CD4-positive, CD25-positive, alpha-beta regulatory T cell (primary cell): Measurements from ENCODE around the gene FAH. TPM values are rescaled to one million over a fixed set of nuclear protein-coding genes. Genes with fewer than 3 reads are reported as not detected.

Source experiments
- ATAC-seq, 2 donors: fragments of 150-1000 bp; cut with Tn5 transposase; one replicate each; pipeline ENCODE4 v1.10.0; 2021; ENCODE audit warnings: low read depth in 2 of 2, moderate number of reproducible peaks in 2 of 2, moderate library complexity in 1 of 2
- DNase-seq, 3 donors: peaks; one replicate each; pipeline versions ENCODE4 v3.0.0 to v3.0.0-alpha.2; 2012 to 2022; ENCODE audit warnings: mixed read lengths in 1 of 3
- H3K27ac ChIP-seq: one replicate; pipeline ENCODE4 v1.7.0; 2013; ENCODE audit warnings: mild to moderate bottlenecking, low read length; ENCODE audit not compliant: insufficient read depth, poor library complexity, severe bottlenecking
- H3K27me3 ChIP-seq: one replicate; pipeline ENCODE4 v1.7.0; 2013; ENCODE audit warnings: low read length; ENCODE audit not compliant: control insufficient read depth, insufficient read depth
- H3K36me3 ChIP-seq: one replicate; pipeline ENCODE4 v1.7.0; 2013; ENCODE audit warnings: mild to moderate bottlenecking, low read length, moderate library complexity; ENCODE audit not compliant: control insufficient read depth, insufficient read depth
- H3K4me1 ChIP-seq: 2 replicates; pipeline ENCODE4 v1.7.0; 2013; ENCODE audit warnings: mild to moderate bottlenecking, low read length; ENCODE audit not compliant: insufficient read depth, control insufficient read depth, poor library complexity, severe bottlenecking
- H3K4me3 ChIP-seq: one replicate; pipeline ENCODE4 v1.7.0; 2013; ENCODE audit warnings: low read depth, mild to moderate bottlenecking, low read length, moderate library complexity
- H3K9me3 ChIP-seq, 2 experiments: 1 replicate in 1 of 2; 2 replicates in 1 of 2; pipeline ENCODE4 v1.7.0; 2013; ENCODE audit warnings: low read length in 2 of 2, mild to moderate bottlenecking in 1 of 2, moderate library complexity in 1 of 2; ENCODE audit not compliant: control insufficient read depth in 2 of 2
- H3K27ac Mint-ChIP-seq, 3 donors: one replicate each; pipeline ENCODE4 v1.8.0; 2020 to 2022; ENCODE audit warnings: mild to moderate bottlenecking in 3 of 3, mixed read lengths in 3 of 3, moderate library complexity in 2 of 3
- H3K27me3 Mint-ChIP-seq: one replicate; pipeline ENCODE4 v1.8.0; 2022; ENCODE audit warnings: mild to moderate bottlenecking, mixed read lengths
- H3K36me3 Mint-ChIP-seq: one replicate; pipeline ENCODE4 v1.8.0; 2020; ENCODE audit warnings: mixed read lengths
- H3K4me1 Mint-ChIP-seq, 4 donors: one replicate each; pipeline ENCODE4 v1.8.0; 2020 to 2022; ENCODE audit warnings: mixed read lengths in 4 of 4, mild to moderate bottlenecking in 1 of 4
- H3K4me3 Mint-ChIP-seq, 4 donors: one replicate each; pipeline ENCODE4 v1.8.0; 2020 to 2022; ENCODE audit warnings: mild to moderate bottlenecking in 4 of 4, mixed read lengths in 4 of 4, moderate library complexity in 3 of 4
- H3K9me3 Mint-ChIP-seq, 7 donors: one replicate each; pipeline ENCODE4 v1.8.0; 2020 to 2022; ENCODE audit warnings: mixed read lengths in 7 of 7, mild to moderate bottlenecking in 3 of 7, moderate library complexity in 2 of 7
- polyA plus RNA-seq, 4 donors: library from polyadenylated mRNA; unstranded; fragments of 300-500 nt; fragmentation: Illumina TruSeq; gene quantifications; one replicate each; pipeline ENCODE4 v1.2.3, GENCODE V29; 2021
- total RNA-seq: library from RNA; stranded (reverse); gene quantifications from one replicate; pipeline ENCODE4 v1.2.3, GENCODE V29; 2022

FAH gene
- total and polyA plus RNA-seq, 5 donors from 2014 or later = 2.0 to 4.3 (median 2.4) TPM

DNA sequence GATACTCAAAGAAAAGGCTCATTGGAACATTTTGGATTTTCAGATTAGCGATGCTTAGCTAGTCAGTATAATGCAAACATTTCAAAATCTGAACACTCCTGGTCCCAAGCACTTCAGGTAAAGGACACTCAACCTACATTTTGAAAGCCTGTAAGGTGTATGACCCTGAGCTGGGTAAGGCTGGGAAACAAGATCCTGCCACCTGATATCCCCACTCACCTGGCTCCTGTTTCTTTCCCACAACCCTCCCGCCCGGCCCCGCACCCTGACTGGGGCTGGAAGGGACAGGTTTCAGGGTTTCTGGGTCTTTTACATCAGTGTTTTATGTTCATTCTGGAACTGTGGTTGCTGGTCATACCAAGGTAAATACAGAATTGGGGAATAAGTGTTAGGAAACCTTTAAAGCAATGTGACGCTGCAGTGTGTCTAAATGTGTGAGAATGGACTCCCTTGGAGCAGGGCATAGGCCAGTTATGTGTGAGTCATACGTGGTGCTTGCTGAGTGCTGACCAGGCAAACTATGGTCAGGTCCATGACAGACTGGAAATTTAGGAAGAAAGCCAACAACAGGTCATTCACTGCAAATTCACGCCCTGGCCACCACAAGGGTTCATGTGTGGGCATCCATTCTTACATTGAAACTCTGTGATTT lies 76.3 kb downstream of the FAH start:
- H3K9me3 ChIP-seq = no peaks in the 10 kb centered on the region
- no peaks in the 10 kb centered on the region for H3K4me1 Mint-ChIP-seq
- no peak overlapping the region for H3K4me3 Mint-ChIP-seq
- H3K27ac Mint-ChIP-seq = peak overlapping the region in 1 of 3 donors; percentile 28
- H3K4me3 ChIP-seq = no peak overlapping the region
- no peaks in the 10 kb centered on the region for H3K4me1 ChIP-seq
- peaks cover 0 to 3% (median 0%) of the 10 kb centered on the region in 7 donors for H3K9me3 Mint-ChIP-seq
- DNase-seq = no peak
- H3K27me3 ChIP-seq = peaks cover 6% of the 10 kb centered on the region
- no peaks in the 10 kb centered on the region for H3K36me3 Mint-ChIP-seq
- no peak for ATAC-seq
- H3K27ac ChIP-seq = no peak overlapping the region
- peaks cover 39% of the 10 kb centered on the region for H3K27me3 Mint-ChIP-seq
- no peaks in the 10 kb centered on the region for H3K36me3 ChIP-seq

DNA sequence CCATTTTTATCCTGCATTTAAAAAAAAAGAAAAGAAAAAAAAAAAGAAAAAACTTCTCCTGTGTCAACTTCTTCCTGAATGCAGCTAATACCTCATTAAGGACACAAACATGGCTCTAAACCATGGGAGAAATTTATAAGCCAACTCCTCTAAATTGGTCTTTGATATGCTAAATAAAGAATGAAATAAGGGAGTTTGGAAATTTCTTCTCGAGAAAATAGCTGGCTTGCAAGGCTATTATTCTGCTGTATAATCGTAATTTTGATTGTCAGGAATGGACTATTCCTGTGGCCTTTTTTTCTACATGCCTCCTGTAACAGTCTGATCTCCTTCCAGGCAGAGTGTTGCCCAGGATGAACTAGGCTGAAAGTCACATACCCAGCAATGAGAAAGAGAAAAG lies 78.6 kb downstream of the FAH start:
- Histone ChIP-seq H3K36me3 (no peaks in the 10 kb centered on the region), H3K4me1 (no peaks in the 10 kb centered on the region), H3K27me3 (peaks cover 4% of the 10 kb centered on the region), H3K27ac (no peak overlapping the region), H3K9me3 (no peaks in the 10 kb centered on the region), H3K4me3 (no peak overlapping the region)
- H3K4me3 Mint-ChIP-seq = no peak overlapping the region
- H3K4me1 Mint-ChIP-seq = no peaks in the 10 kb centered on the region
- peaks cover 29% of the 10 kb centered on the region for H3K27me3 Mint-ChIP-seq
- H3K36me3 Mint-ChIP-seq = no peaks in the 10 kb centered on the region
- no peak for ATAC-seq
- no peak for DNase-seq
- H3K27ac Mint-ChIP-seq = no peak overlapping the region
- H3K9me3 Mint-ChIP-seq = peaks cover 0 to 2% (median 0%) of the 10 kb centered on the region in 7 donors

DNA sequence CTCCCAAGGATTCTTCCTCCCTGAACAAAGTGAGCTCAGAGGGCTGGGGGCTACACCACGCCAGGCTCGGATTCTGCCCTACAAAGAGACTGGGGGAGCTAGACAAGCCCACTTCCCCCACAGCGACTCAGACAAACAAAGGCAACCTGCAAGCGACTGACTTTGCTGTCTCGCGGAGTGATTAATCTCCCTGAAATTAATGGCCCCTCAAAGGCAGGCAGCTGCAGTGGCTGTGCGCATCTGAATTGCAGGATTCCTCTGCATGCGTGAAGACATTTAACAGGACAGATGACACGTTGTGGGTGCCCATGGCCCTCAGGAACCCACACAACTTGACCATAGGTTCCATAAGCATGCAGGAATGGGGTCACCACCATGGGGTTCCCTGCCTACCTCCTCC lies 80.8 kb downstream of the FAH start:
- no peaks in the 10 kb centered on the region for H3K4me1 ChIP-seq
- Mint-ChIP-seq H3K27ac (no peak overlapping the region), H3K36me3 (no peaks in the 10 kb centered on the region), H3K27me3 (peaks cover 10% of the 10 kb centered on the region), H3K9me3 (peaks cover 0 to 2% (median 0%) of the 10 kb centered on the region in 7 donors), H3K4me1 (no peaks in the 10 kb centered on the region), H3K4me3 (no peak overlapping the region)
- H3K27ac ChIP-seq = no peak overlapping the region
- no peak for DNase-seq
- no peak for ATAC-seq
- no peaks in the 10 kb centered on the region for H3K9me3 ChIP-seq
- H3K4me3 ChIP-seq = no peak overlapping the region
- H3K27me3 ChIP-seq = peaks cover 3% of the 10 kb centered on the region
- no peaks in the 10 kb centered on the region for H3K36me3 ChIP-seq

DNA sequence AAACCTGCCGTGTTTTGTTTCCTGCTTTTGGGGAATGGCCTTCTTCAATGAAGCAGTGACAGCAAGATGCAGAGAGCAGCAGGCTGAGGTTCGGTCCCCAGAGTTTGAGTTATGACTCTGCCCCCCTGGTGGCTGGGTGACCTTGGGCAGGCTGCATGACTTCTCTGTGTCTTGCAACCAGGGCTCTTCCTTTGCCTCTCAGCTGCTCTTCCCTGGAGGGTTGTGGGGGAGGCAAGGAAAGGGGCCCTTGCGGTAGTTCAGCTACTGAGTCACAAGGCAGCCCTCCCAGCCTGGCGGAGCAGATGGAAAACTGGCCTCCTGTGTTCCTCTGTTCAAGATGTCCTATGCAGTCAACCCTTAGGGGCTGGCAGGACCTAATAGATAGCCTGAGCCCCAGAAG lies 82.1 kb downstream of the FAH start:
- Histone ChIP-seq H3K27me3 (peaks cover 3% of the 10 kb centered on the region), H3K9me3 (no peaks in the 10 kb centered on the region), H3K27ac (no peak overlapping the region), H3K36me3 (no peaks in the 10 kb centered on the region), H3K4me3 (no peak overlapping the region), H3K4me1 (no peaks in the 10 kb centered on the region)
- Mint-ChIP-seq H3K4me3 (no peak overlapping the region), H3K36me3 (no peaks in the 10 kb centered on the region), H3K9me3 (peaks cover 0 to 3% (median 0%) of the 10 kb centered on the region in 7 donors), H3K27ac (no peak overlapping the region), H3K27me3 (peaks cover 2% of the 10 kb centered on the region), H3K4me1 (no peaks in the 10 kb centered on the region)
- ATAC-seq (no peak), DNase-seq (peak in 2 of 3 donors; percentile 17 to 49)

Other genes starting within 250 kb of the FAH start
- 12.9 TPM for gene BCL2A1, start 181.8 kb upstream of the FAH start, total RNA-seq
- 10 to 100 TPM; 12.3 to 25.4 (median 19.7) TPM for gene BCL2A1, start 181.8 kb upstream of the FAH start, polyA plus RNA-seq
- 94.7 TPM for gene ZFAND6, start 93.3 kb upstream of the FAH start, total RNA-seq
- 100 to 1,000 TPM; 107 to 124 (median 117) TPM for gene ZFAND6, start 93.3 kb upstream of the FAH start, polyA plus RNA-seq
- gene CTXND1, start 99.2 kb downstream of the FAH start, total RNA-seq = not detected
- gene CTXND1, start 99.2 kb downstream of the FAH start, polyA plus RNA-seq = not detected